Stimulated activated CD8-positive, alpha-beta memory T cell treated with anti-CD3 and anti-CD28 coated beads, Interleukin-15, amount 100 ng/mL, for 1 hour (primary cell): ENCODE measurements around the gene PRLHR.

Experiments
- DNase-seq: peaks from one replicate; pipeline ENCODE4 v3.0.0-alpha.2; 2020; ENCODE audit warnings: low read depth

The PRLHR gene

GRCh38 chr10:118587881-118588651 is 7.4 kb downstream of the PRLHR start:
- DNase-seq, result no peak

- DNase-seq, result no peak
Observed at GRCh38 chr10:118586911-118587310, 8.5 kb downstream of the PRLHR start.

DNA sequence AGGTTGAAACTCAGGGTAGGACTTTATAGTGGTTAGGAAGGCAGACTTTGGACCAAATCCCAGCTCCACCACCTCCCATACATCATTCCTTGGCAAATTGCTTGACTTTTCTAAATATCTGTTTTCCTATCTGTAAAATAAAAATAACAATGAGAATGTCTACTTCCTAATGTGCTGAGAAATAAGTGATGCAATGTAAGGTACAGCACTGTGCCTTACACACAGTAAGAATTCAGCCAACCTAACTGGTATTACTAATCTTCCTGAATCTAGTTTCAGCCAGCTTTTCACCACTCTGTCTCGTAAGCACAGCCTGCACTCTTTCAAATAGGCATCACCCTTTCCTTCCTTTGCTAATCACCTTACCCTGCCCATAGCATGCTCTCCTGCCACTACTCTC is 9.7 kb downstream of the PRLHR start:
- no peak for DNase-seq

- no peak for DNase-seq
Observed at GRCh38 chr10:118585234-118585633, 10.2 kb downstream of the PRLHR start.

GRCh38 chr10:118584181-118584954 is 11.1 kb downstream of the PRLHR start:
- no peak for DNase-seq

- no peak for DNase-seq
Observed at GRCh38 chr10:118583611-118584010, 11.8 kb downstream of the PRLHR start.

GRCh38 chr10:118582511-118582910 is 12.9 kb downstream of the PRLHR start:
- DNase-seq, result no peak

DNA sequence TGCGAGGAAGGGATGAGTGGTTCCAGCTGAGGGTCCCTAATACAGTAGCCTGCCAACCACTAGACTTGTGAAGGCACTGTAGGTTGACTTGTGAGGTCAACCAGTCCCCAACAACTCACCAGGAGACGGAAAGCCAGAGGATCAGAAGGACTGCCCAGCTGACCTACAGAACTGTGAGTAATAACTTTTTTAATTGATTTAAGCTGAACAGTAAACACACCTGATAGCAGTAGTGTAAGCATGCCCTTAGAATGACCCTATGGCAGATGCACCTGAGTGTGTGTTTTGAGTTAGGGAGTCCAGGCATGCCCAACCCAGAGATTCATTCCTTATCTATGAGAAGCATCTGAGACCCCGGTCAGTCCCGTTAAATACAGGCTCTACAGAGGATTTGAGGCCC is 14.1 kb downstream of the PRLHR start:
- no peak for DNase-seq

DNA sequence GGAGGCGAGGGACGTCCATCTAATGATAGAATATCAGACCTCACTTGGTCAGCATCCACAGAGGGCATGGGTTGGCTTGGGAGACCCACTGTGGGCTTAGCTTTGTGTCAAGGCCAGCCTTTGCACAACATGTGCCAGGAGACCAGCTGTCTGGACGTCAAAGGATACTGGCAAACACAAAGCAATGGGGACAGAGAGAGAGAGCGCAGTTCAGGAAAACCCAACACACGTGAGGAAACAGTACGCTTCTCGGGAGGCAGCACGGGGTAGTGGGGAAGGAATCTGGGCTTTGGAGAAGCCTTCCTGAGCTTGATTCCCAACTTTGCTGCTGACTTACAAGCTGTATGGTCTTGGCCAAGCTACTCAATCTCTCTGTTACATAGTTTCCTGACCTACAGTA is 14.7 kb downstream of the PRLHR start:
- DNase-seq, result no peak

DNA sequence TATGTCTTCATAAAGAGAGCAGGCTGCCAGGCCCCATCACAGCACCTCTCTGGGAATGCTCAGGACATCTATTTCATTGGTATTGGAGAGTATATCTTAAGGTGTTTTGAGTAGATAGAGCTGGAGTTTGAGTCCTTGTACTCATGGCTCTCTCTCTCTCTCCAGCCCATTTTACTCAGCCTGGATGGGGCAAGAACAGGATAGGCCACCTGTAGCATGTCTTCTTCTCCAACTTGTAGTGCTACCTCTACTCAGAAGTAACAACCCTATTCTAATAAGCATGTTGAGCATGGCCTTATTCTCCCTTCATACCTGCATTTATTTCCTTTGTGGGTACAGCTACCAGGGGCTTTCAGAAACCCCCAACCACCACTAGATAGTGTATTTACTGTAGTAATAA is 21.9 kb downstream of the PRLHR start:
- DNase-seq, result no peak

GRCh38 chr10:118572256-118573041 is 23.0 kb downstream of the PRLHR start:
- DNase-seq, result no peak

GRCh38 chr10:118571123-118571522 is 24.3 kb downstream of the PRLHR start:
- no peak for DNase-seq

DNA sequence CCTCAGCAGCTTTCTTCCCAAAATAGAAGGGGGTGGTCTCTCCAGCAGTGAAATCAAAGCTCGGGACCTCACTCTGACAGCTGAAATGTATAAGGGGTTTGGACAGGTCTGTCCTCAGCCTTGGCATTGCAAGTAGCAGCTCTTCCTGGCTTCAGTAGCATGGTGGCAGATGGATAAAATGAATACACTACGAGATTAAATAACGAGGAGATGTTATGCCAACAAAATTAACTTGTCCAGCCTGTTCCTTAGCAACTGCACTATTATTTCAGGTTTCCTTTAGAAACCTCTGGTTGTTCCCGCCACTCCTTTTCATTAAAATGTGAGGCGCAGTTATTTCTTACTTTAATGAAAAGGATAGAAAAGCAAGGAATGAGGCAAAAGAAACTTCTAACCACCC is 24.9 kb downstream of the PRLHR start:
- no peak for DNase-seq

DNA sequence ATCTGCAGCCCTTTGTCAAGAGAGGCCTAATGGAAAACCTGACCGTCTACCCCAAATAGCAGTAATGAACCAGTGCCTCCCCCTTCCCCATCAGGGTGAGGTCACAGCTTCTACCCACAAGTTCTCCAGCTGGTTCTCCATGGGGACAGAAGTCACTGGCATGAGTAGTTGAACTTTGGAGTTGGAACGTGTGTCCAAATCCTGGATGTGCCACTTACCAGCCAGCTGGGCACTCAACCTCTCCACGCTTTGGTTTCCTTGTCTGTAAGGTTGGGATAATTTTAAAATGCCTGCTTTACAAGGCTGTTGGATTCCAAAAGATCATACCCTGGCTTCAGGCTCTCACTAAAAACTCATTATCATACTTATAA is 25.6 kb downstream of the PRLHR start:
- no peak for DNase-seq

GRCh38 chr10:118569241-118569881 is 26.1 kb downstream of the PRLHR start:
- DNase-seq, result no peak

DNA sequence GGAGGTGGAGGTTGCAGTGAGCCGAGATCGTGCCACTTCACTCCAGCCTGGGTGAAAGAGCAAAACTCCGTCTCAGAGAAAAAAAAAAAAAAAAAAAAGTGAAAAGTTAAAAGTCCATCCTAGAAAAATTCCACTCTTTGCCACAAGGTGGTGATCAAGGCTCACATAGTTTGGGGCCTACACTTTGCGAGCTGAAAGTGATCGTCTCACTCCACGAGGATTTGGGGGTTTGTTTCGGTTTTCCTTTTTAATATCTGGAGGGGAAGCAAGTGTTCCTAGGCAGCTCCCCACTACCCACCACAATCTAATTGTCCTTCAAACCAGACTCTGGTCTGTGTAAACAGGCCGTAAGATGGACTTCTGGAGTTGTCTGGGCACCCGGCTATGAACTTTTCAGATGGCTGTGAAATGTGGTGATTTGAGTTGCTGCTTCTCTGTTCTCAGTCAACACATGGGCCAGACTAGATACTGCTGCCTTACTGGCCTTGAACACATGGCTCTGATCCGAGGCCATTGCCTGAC is 27.1 kb downstream of the PRLHR start:
- peak; percentile 30 for DNase-seq

GRCh38 chr10:118567701-118568248 is 27.7 kb downstream of the PRLHR start:
- no peak for DNase-seq

DNA sequence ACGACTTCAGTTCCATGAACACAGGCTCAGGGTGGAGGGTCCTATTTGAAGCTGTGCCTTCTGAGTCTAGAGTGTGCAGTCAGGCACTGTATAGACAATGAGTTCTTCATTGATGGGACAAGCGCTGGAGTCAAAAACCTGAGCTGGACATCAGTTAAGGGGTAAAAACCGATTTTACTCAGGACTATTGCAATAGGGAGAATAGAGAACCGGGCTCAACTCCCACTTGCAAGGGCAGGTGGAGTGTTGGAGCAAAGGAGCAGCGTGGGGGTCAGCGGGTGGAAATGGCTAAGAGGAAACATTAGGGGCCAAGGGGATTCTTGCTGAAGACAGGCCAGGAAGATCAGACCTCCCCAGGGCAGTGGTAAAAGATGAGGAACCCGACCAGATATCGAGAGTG is 28.5 kb downstream of the PRLHR start:
- DNase-seq, result no peak

DNA sequence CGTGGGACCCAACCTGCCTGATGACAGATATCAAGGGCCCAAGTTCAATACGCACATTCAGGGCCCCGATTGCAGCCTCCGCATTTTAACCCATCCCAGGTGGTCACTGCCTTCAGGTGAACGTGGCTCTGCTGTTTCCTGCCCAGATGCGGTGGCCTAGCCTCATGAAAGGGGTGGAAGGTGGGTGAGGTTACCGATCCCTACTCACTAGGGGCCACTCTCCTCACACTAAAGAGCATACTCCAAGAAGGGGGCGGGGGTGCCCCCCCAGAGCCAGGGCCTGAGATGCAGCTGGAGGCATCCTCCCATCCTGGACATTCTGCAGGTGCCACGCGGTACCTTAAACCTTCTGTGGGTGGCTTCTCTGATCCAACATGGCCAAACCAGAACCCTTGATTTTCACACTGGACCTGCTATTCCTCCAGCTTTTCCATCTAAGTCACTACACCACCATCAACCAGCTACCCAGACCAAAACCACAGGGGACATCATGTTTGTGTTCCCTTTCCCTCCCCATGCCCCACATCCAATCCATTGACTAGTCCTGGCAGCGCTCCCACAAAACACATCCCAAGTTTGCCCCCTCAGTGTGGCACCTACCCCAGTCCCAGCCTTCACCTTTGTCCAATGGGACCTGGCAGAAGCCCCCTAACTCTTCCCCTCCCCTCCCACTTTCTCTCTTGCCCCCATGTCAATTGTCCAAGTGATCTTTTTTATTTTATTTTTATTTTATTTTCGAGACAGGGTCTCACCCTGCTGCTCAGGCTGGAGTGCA is 30.0 kb downstream of the PRLHR start:
- DNase-seq, result no peak

DNA sequence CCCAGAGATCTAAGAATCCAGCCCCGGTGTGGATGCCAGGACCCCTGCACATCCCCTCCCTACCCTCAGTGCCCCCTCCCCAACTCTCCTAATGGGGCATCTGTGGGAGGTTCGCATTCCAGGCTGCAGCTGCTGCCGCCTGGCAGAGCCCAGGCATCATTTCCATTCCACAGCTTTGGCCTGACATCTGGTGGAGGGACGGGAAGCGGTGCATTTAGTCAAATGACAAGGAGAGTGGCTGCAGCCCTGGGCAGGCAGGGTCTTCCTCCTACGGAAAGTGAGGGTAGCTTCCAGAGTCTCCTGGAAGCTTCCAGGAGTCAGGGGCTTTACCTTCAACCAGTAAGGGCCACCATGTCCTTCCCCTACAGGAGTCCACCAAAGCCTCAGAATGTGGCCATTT is 30.8 kb downstream of the PRLHR start:
- no peak for DNase-seq

DNA sequence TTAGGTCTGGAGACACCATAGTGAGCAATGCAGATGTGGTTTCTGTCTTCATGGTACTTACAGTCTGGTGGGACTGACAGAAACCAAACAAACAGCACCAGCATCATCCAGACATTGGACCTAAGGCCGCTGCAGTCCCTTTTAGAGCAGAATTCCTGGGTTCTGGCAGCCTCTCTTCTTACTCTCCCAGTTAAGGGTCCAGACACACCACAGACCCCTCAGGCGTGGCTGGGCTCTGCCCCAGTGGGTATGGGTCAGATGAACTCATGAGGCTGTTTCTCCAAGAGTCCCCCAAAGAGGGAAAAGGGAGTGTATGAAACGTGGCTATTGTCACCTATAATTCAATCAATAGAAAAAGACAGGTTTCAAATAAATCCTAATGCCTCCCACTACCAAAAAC is 31.3 kb downstream of the PRLHR start:
- DNase-seq, result no peak
